ENCODE data around the gene FAP. TPM values are rescaled to one million over a fixed set of nuclear protein-coding genes. Genes with fewer than 3 reads are reported as not detected.

The FAP gene
- total and polyA plus RNA-seq, 2 of the 8 experiments (the other 6 are each of a cell fraction or from before 2014, with no cell fraction given): not detected

DNA sequence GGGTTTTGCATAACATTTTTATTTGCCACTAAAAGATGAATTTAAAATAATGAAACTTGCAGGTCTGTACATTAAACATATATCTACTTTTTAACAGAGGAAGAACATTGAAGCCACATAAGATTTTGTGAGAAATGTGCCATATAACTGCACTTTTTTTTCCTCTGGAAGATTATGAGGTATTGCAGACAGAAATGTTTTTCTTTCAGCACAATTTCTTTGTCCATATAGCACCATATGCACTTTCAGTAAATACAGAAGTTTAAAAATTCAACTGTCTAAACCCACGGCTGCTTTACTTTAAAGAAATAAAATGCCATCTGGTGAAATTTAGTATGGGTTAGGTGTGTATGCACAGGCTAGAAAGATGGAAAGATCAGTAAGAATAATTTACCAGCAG is 470 bp upstream of the FAP start:
- FAIRE-seq (no peak), DNase-seq (ENCODE audit: low read depth in 1 of 2, low spot score in 2 of 2) (no peak)
- Histone ChIP-seq H3K4me1 (replicated peaks in 1 of 4; ENCODE audit: control insufficient read depth in 3 of 4, insufficient read depth in 4 of 4, low read length in 3 of 4) (no peaks in the 10 kb centered on the region), H3K4ac (replicated peaks; ENCODE audit: insufficient read length, low read depth, low read length) (no peak overlapping the region), H3K36me3 (ENCODE audit: control insufficient read depth in 2 of 4, insufficient read depth in 4 of 4, low read length in 3 of 4) (no peaks in the 10 kb centered on the region), H3K23me2 (ENCODE audit: low read depth, low read length) (no peaks in the 10 kb centered on the region), H2AK5ac (ENCODE audit: low read depth, low read length) (no peak overlapping the region), H3K9ac (replicated peaks in 1 of 4; ENCODE audit: extremely low read depth in 1 of 4, low read depth in 3 of 4, low read length in 3 of 4) (no peak overlapping the region), H3K79me1 (ENCODE audit: low read depth, low read length) (no peaks in the 10 kb centered on the region), H2BK12ac (ENCODE audit: low read depth, low read length) (no peak overlapping the region), H3K4me2 (ENCODE audit: insufficient read depth in 1 of 2, low read depth in 2 of 2, low read length in 2 of 2) (no peak overlapping the region), H2BK120ac (replicated peaks; ENCODE audit: low read depth, low read length) (no peak overlapping the region), H2AFZ (ENCODE audit: low read length) (no peak overlapping the region), H4K8ac (ENCODE audit: extremely low read depth, insufficient read depth, low read length) (no peak overlapping the region), H2BK15ac (ENCODE audit: low read length) (no peak overlapping the region), H3K27me3 (replicated peaks in 1 of 4; ENCODE audit: control insufficient read depth in 3 of 4, extremely low read depth in 1 of 4, insufficient read depth in 3 of 4, low read length in 3 of 4) (no peaks in the 10 kb centered on the region), H3K18ac (ENCODE audit: extremely low read depth, low read length) (no peak overlapping the region), H3K4me3 (ENCODE audit: extremely low read depth in 1 of 4, insufficient read depth in 2 of 4, low read depth in 3 of 4, low read length in 4 of 4) (no peak overlapping the region), H3K14ac (ENCODE audit: insufficient read length) (no peak overlapping the region), H4K5ac (ENCODE audit: insufficient read length, low read depth, low read length) (no peak overlapping the region), H3K79me2 (ENCODE audit: control insufficient read depth in 1 of 2, insufficient read depth in 2 of 2, low read length in 2 of 2) (no peaks in the 10 kb centered on the region), H3K56ac (replicated peaks; ENCODE audit: insufficient read length, low read depth, low read length) (no peak overlapping the region), H2BK20ac (ENCODE audit: low read length) (no peak overlapping the region), H4K91ac (replicated peaks; ENCODE audit: insufficient read length, low read length) (no peak overlapping the region), H3K9me3 (ENCODE audit: insufficient read depth in 2 of 2, low read depth in 1 of 2, low read length in 1 of 2) (no peaks in the 10 kb centered on the region), H4K20me1 (replicated peaks in 1 of 2; ENCODE audit: control insufficient read depth in 1 of 2, insufficient read depth in 2 of 2, low read length in 2 of 2) (no peaks in the 10 kb centered on the region), H3K27ac (ENCODE audit: low read depth, low read length) (no peak overlapping the region), H3K23ac (ENCODE audit: insufficient read length) (no peak overlapping the region), H2BK5ac (ENCODE audit: low read depth, low read length) (no peak overlapping the region)
- TF ChIP-seq TBP (IDR thresholded peaks at IDR 0.05; ENCODE audit: low read depth, low read length): no peak
- TF ChIP-seq POLR2A (IDR thresholded peaks at IDR 0.05; ENCODE audit: control extremely low read depth in 1 of 2, low read depth in 2 of 2, low read length in 2 of 2): no peak
- no peak for TF ChIP-seq SP4 (IDR thresholded peaks at IDR 0.05; ENCODE audit: low read length)
- TF ChIP-seq RXRA (IDR thresholded peaks at IDR 0.05; ENCODE audit: insufficient read depth, low read depth, low read length): no peak
- ChIA-PET CTCF (ENCODE audit: partially characterized antibody) (interaction anchor here (4.1 kb wide), 1 partner anchor 23 kb away, joined by 20 read pairs; no protein-coding TSS in a partner anchor), POLR2A (ENCODE audit: partially characterized antibody) (no interaction called here)
- 90% methylated on average over 1 of the region's 1 CpG; no CpG with 5 or more reads in 1 of the 2 experiments for WGBS, 2 experiments (ENCODE audit: extremely low coverage in 1 of 2, insufficient coverage in 1 of 2, insufficient read length in 1 of 2, insufficient replicate concordance in 2 of 2, low coverage in 1 of 2, low lambda C conversion rate in 2 of 2, missing lambda C conversion rate in 1 of 2)

All from H1 (cell line).